CD4-positive, alpha-beta T cell (primary cell): ENCODE measurements around the gene MSH3. TPM values are rescaled to one million over a fixed set of nuclear protein-coding genes. Genes with fewer than 3 reads are reported as not detected.

Experiments
- ATAC-seq: fragments of 200-7000 bp; cut with Tn5 transposase; one replicate; pipeline ENCODE4 v1.10.0; 2022; ENCODE audit warnings: mild to moderate bottlenecking; ENCODE audit not compliant: poor library complexity
- CTCF ChIA-PET: fragments of 350-600 bp; sonication (Branson Sonifier 250); formaldehyde crosslinking; loops from one replicate; lab custom pipeline; 2021; ENCODE audit warnings: antibody characterized with exemption, inconsistent platforms; lab: Charles Lee
- POLR2A ChIA-PET: fragments of 350-600 bp; sonication (Branson Sonifier 250); formaldehyde crosslinking; loops from one replicate; lab custom pipeline; 2021; ENCODE audit warnings: antibody characterized with exemption, inconsistent platforms; lab: Charles Lee
- DNase-seq, 14 experiments: peaks; one replicate each; pipeline ENCODE4 v3.0.0-alpha.2; 2013 to 2020; ENCODE audit warnings: mixed read lengths in 2 of 14
- H3K27ac ChIP-seq, 2 donors: one replicate each; pipeline versions ENCODE4 v1.5.1 to v1.7.0; 2013; ENCODE audit warnings: low read length in 2 of 2, low read depth in 1 of 2, mild to moderate bottlenecking in 1 of 2
- H3K27me3 ChIP-seq, 2 experiments: 1 replicate in 1 of 2; 2 replicates in 1 of 2; pipeline versions ENCODE4 v1.6.1 to v1.7.0; 2013; ENCODE audit warnings: low read length in 2 of 2, control low read depth in 1 of 2, mild to moderate bottlenecking in 1 of 2, moderate library complexity in 1 of 2; ENCODE audit not compliant: insufficient read depth in 2 of 2, control insufficient read depth in 1 of 2
- H3K36me3 ChIP-seq: one replicate; pipeline ENCODE4 v1.6.1; 2013; ENCODE audit warnings: low read length, control low read depth; ENCODE audit not compliant: insufficient read depth
- H3K4me1 ChIP-seq: one replicate; pipeline ENCODE4 v1.6.1; 2013; ENCODE audit warnings: low read length, control low read depth; ENCODE audit not compliant: insufficient read depth
- H3K4me3 ChIP-seq: one replicate; pipeline ENCODE4 v1.5.1; 2013; ENCODE audit warnings: mild to moderate bottlenecking, low read length, moderate library complexity
- H3K9me3 ChIP-seq, 2 experiments: 1 replicate in 1 of 2; 2 replicates in 1 of 2; pipeline versions ENCODE4 v1.6.1 to v1.7.0; 2013; ENCODE audit warnings: low read length in 2 of 2, mild to moderate bottlenecking in 2 of 2, control low read depth in 1 of 2, moderate library complexity in 1 of 2; ENCODE audit not compliant: control insufficient read depth in 1 of 2, insufficient read depth in 1 of 2
- H3K27ac Mint-ChIP-seq: one replicate; pipeline ENCODE4 v1.8.0; 2020; ENCODE audit warnings: mixed read lengths
- H3K27me3 Mint-ChIP-seq: one replicate; pipeline ENCODE4 v1.8.0; 2021; ENCODE audit warnings: mixed read lengths
- H3K36me3 Mint-ChIP-seq: one replicate; pipeline ENCODE4 v1.8.0; 2021; ENCODE audit warnings: low read depth, mixed read lengths
- H3K4me1 Mint-ChIP-seq: one replicate; pipeline ENCODE4 v1.8.0; 2021; ENCODE audit warnings: low read depth, mixed read lengths
- H3K4me3 Mint-ChIP-seq: one replicate; pipeline ENCODE4 v1.8.0; 2020; ENCODE audit warnings: mild to moderate bottlenecking, mixed read lengths
- H3K9me3 Mint-ChIP-seq: one replicate; pipeline ENCODE4 v1.8.0; 2020; ENCODE audit warnings: mixed read lengths
- CTCF ChIP-seq: fragments of 200-600 bp; IDR thresholded peaks from one replicate; pipeline ENCODE4 v1.8.0; 2022; ENCODE audit warnings: antibody characterized with exemption, mild to moderate bottlenecking
- intact Hi-C, 2 experiments: fragments of 100-400 bp; cut with DNase I in 1 of 2; cut with micrococcal nuclease in 1 of 2; formaldehyde crosslinking; loops; one replicate each; pipeline versions ENCODE4 v1.15.1 to v1.9.0; 2023 to 2025; cut with DNase I, micrococcal nuclease
- total RNA-seq, 174 experiments: library from RNA in 2 of 174; stranded (reverse) in 2 of 174; gene quantifications; one replicate each; pipeline ENCODE4 v1.2.3 and lab custom pipeline; 2021 to 2026

MSH3 gene
- total RNA-seq, 2 experiments from 2014 or later = 11.3 to 13.0 TPM

- H3K27me3 ChIP-seq = no peaks in the 10 kb centered on the region
- peaks cover 21% of the 10 kb centered on the region for H3K36me3 ChIP-seq
- ChIA-PET CTCF (no interaction called here), POLR2A (interaction anchor here (0.6 to 2.1 kb wide), 6 partner anchors 11 to 648 kb away, joined by 4 to 11 read pairs (median 6); partner anchors contain the start of genes ZCCHC9 and ZFYVE16)
- H3K27ac Mint-ChIP-seq = peak overlapping the region; percentile 95
- H3K9me3 Mint-ChIP-seq = no peaks in the 10 kb centered on the region
- no peaks in the 10 kb centered on the region for H3K27me3 Mint-ChIP-seq
- no peak for TF ChIP-seq CTCF
- peak overlapping the region; percentile 65 for H3K4me3 ChIP-seq
- H3K36me3 Mint-ChIP-seq = peaks cover 42% of the 10 kb centered on the region
- DNase-seq (peak in 3 of 14 experiments; percentile 6 to 49 (median 37)), ATAC-seq (no peak)
- no peaks in the 10 kb centered on the region for H3K9me3 ChIP-seq
- peak overlapping the region in 1 of 2 donors; percentile 47 for H3K27ac ChIP-seq
- H3K4me1 Mint-ChIP-seq = peaks cover 30% of the 10 kb centered on the region
- peaks cover 20% of the 10 kb centered on the region for H3K4me1 ChIP-seq
- intact Hi-C loops = loop anchor here in 1 of 2 experiments (2.0 to 10.0 kb wide), 5 partner anchors 165 to 1419 kb away; partner anchors contain the start of genes FAM151B, JMY, MTX3 and SERINC5
- H3K4me3 Mint-ChIP-seq = peak overlapping the region; percentile 84
Measured at GRCh38 chr5:80654054-80654390, 430 bp upstream of the MSH3 start.

- Histone ChIP-seq H3K9me3 (no peaks in the 10 kb centered on the region), H3K4me1 (peaks cover 20% of the 10 kb centered on the region), H3K36me3 (peaks cover 34% of the 10 kb centered on the region), H3K27ac (peak overlapping the region; percentile 53 to 69), H3K27me3 (no peaks in the 10 kb centered on the region), H3K4me3 (peak overlapping the region; percentile 65)
- ATAC-seq (no peak), DNase-seq (peak in 2 of 14 experiments; percentile 13 to 14)
- Mint-ChIP-seq H3K27me3 (no peaks in the 10 kb centered on the region), H3K27ac (peak overlapping the region; percentile 95), H3K4me1 (peaks cover 42% of the 10 kb centered on the region), H3K4me3 (peak overlapping the region; percentile 92), H3K36me3 (peaks cover 55% of the 10 kb centered on the region), H3K9me3 (no peaks in the 10 kb centered on the region)
- no peak for TF ChIP-seq CTCF
- ChIA-PET CTCF (interaction anchor here (0.6 to 2.1 kb wide), 2 partner anchors 11 to 17 kb away, joined by 3 to 16 read pairs; no protein-coding TSS in a partner anchor), POLR2A (interaction anchor here (0.9 to 2.1 kb wide), 9 partner anchors 10 to 1095 kb away, joined by 3 to 11 read pairs (median 5); partner anchors contain the start of genes RASGRF2, SSBP2 and ZFYVE16)
- intact Hi-C loops = loop anchor here (2.0 to 10.0 kb wide), 9 partner anchors 167 to 1622 kb away; partner anchors contain the start of genes SERINC5 (in 2 of the 2), FAM151B (in 1 of the 2), HOMER1 (in 1 of the 2) and JMY (in 1 of the 2)
Measured at GRCh38 chr5:80655231-80655774, 851 bp downstream of the MSH3 start.

GRCh38 chr5:80656425-80656824, 2.0 kb downstream of the MSH3 start:
- intact Hi-C loops = loop anchor here (5.0 to 10.0 kb wide), 8 partner anchors 249 to 1621 kb away; partner anchors contain the start of genes SERINC5 (in 2 of the 2), HOMER1 (in 1 of the 2), JMY (in 1 of the 2) and RPS23 (in 1 of the 2)
- peak overlapping the region; percentile 42 for H3K4me3 Mint-ChIP-seq
- peak overlapping the region; percentile 95 for H3K27ac Mint-ChIP-seq
- CTCF ChIA-PET = interaction anchor here (2.1 kb wide), 1 partner anchor 16 kb away, joined by 16 read pairs; no protein-coding TSS in a partner anchor
- no peak for ATAC-seq
- Histone ChIP-seq H3K4me1 (peaks cover 20% of the 10 kb centered on the region), H3K27me3 (no peaks in the 10 kb centered on the region), H3K9me3 (no peaks in the 10 kb centered on the region), H3K4me3 (no peak overlapping the region), H3K36me3 (peaks cover 39% of the 10 kb centered on the region), H3K27ac (peak overlapping the region in 1 of 2 donors; percentile 16)
- peaks cover 48% of the 10 kb centered on the region for H3K4me1 Mint-ChIP-seq
- no peak for TF ChIP-seq CTCF
- H3K9me3 Mint-ChIP-seq = no peaks in the 10 kb centered on the region
- DNase-seq = no peak
- POLR2A ChIA-PET = interaction anchor here (0.5 to 1.8 kb wide), 2 partner anchors 285 to 304 kb away, joined by 4 to 5 read pairs; partner anchors contain the start of gene RASGRF2
- no peaks in the 10 kb centered on the region for H3K27me3 Mint-ChIP-seq
- H3K36me3 Mint-ChIP-seq = peaks cover 66% of the 10 kb centered on the region
